Calu3 (cell line): ENCODE measurements around the gene CCDC102A. TPM values are rescaled to one million over a fixed set of nuclear protein-coding genes. Genes with fewer than 3 reads are reported as not detected.

ENCODE experiments used
- BruUV-seq: library from RNA; stranded (reverse); fragments of 400-500 nt; replicated peaks from 2 replicates; lab custom pipeline; 2021; lab: Mats Ljungman, UMichigan
- CTCF ChIA-PET: fragments of 300-600 bp; sonication (Branson Sonifier 250); formaldehyde crosslinking; loops from one replicate; lab custom pipeline; 2022; ENCODE audit warnings: antibody characterized with exemption; lab: Charles Lee
- DNase-seq: peaks from one replicate; pipeline ENCODE4 v3.0.0; 2022
- H3K27ac Mint-ChIP-seq: one replicate; pipeline ENCODE4 v1.8.0; 2022; ENCODE audit warnings: mixed read lengths; ENCODE audit not compliant: unreplicated experiment
- H3K27me3 Mint-ChIP-seq: one replicate; pipeline ENCODE4 v1.8.0; 2022; ENCODE audit warnings: mixed read lengths; ENCODE audit not compliant: unreplicated experiment
- H3K36me3 Mint-ChIP-seq: one replicate; pipeline ENCODE4 v1.8.0; 2022; ENCODE audit warnings: mild to moderate bottlenecking, moderate library complexity, mixed read lengths; ENCODE audit not compliant: insufficient read depth, unreplicated experiment
- H3K4me1 Mint-ChIP-seq: one replicate; pipeline ENCODE4 v1.8.0; 2022; ENCODE audit warnings: mild to moderate bottlenecking, low read depth, mixed read lengths; ENCODE audit not compliant: unreplicated experiment
- H3K4me3 Mint-ChIP-seq: one replicate; pipeline ENCODE4 v1.8.0; 2022; ENCODE audit warnings: mild to moderate bottlenecking, low read depth, moderate library complexity, mixed read lengths; ENCODE audit not compliant: unreplicated experiment
- H3K9me3 Mint-ChIP-seq: one replicate; pipeline ENCODE4 v1.8.0; 2022; ENCODE audit warnings: low read depth, mixed read lengths; ENCODE audit not compliant: unreplicated experiment
- CTCF ChIP-seq: fragments of 200-600 bp; IDR thresholded peaks from one replicate; pipeline ENCODE4 v1.8.0; 2022; ENCODE audit warnings: antibody characterized with exemption; ENCODE audit not compliant: unreplicated experiment
- intact Hi-C: fragments of 100-400 bp; cut with micrococcal nuclease; formaldehyde crosslinking; loops from one replicate; pipeline ENCODE4 v1.10.0; 2022; ENCODE audit not compliant: unreplicated experiment
- total RNA-seq: library from RNA; stranded (reverse); gene quantifications from 2 replicates; pipeline ENCODE4 v1.2.3, GENCODE V29; 2022

CCDC102A gene
- total RNA-seq, 1 experiment from 2014 or later = 6.8 TPM

GRCh38 chr16:57518922-57519321 is 17.4 kb downstream of the CCDC102A start:
- BruUV-seq = no TSS peak
- H3K9me3 Mint-ChIP-seq = no peaks in the 10 kb centered on the region
- H3K4me3 Mint-ChIP-seq = no peak overlapping the region
- no peak for TF ChIP-seq CTCF
- peak overlapping the region; percentile 33 for H3K27ac Mint-ChIP-seq
- no peaks in the 10 kb centered on the region for H3K36me3 Mint-ChIP-seq
- intact Hi-C loops = loop anchor here (10.0 kb wide), 1 partner anchor 434 kb away; no protein-coding TSS in a partner anchor
- no peaks in the 10 kb centered on the region for H3K4me1 Mint-ChIP-seq
- no peaks in the 10 kb centered on the region for H3K27me3 Mint-ChIP-seq
- CTCF ChIA-PET = interaction anchor here (1.2 to 1.6 kb wide), 2 partner anchors 56 to 102 kb away, joined by 4 to 10 read pairs; partner anchors contain the start of gene POLR2C
- no peak for DNase-seq

- Mint-ChIP-seq H3K4me1 (no peaks in the 10 kb centered on the region), H3K4me3 (no peak overlapping the region), H3K27me3 (no peaks in the 10 kb centered on the region), H3K36me3 (no peaks in the 10 kb centered on the region), H3K27ac (peak overlapping the region; percentile 33), H3K9me3 (no peaks in the 10 kb centered on the region)
- no peak for TF ChIP-seq CTCF
- CTCF ChIA-PET = interaction anchor here (1.6 kb wide), 1 partner anchor 56 kb away, joined by 10 read pairs; the partner anchor contains the start of gene POLR2C
- no peak for DNase-seq
- intact Hi-C loops = loop anchor here (10.0 kb wide), 1 partner anchor 434 kb away; no protein-coding TSS in a partner anchor
- BruUV-seq = no TSS peak
Observed at GRCh38 chr16:57518520-57518919, 17.9 kb downstream of the CCDC102A start.

- CTCF ChIA-PET = interaction anchor here (0.7 kb wide), 1 partner anchor 56 kb away, joined by 3 read pairs; the partner anchor contains the start of gene POLR2C
- DNase-seq = no peak
- no peaks in the 10 kb centered on the region for H3K27me3 Mint-ChIP-seq
- no peak overlapping the region for H3K4me3 Mint-ChIP-seq
- BruUV-seq = no TSS peak
- no peak for TF ChIP-seq CTCF
- no peaks in the 10 kb centered on the region for H3K36me3 Mint-ChIP-seq
- no peaks in the 10 kb centered on the region for H3K9me3 Mint-ChIP-seq
- intact Hi-C loops = loop anchor here (10.0 kb wide), 1 partner anchor 433 kb away; no protein-coding TSS in a partner anchor
- no peak overlapping the region for H3K27ac Mint-ChIP-seq
- H3K4me1 Mint-ChIP-seq = no peaks in the 10 kb centered on the region
Observed at GRCh38 chr16:57517397-57518367, 18.7 kb downstream of the CCDC102A start.

GRCh38 chr16:57516773-57517172 is 19.6 kb downstream of the CCDC102A start:
- BruUV-seq = no TSS peak
- H3K27ac Mint-ChIP-seq = no peak overlapping the region
- no peak for TF ChIP-seq CTCF
- H3K9me3 Mint-ChIP-seq = no peaks in the 10 kb centered on the region
- CTCF ChIA-PET = interaction anchor here (0.6 kb wide), 1 partner anchor 105 kb away, joined by 3 read pairs; no protein-coding TSS in a partner anchor
- no peak overlapping the region for H3K4me3 Mint-ChIP-seq
- H3K4me1 Mint-ChIP-seq = no peaks in the 10 kb centered on the region
- H3K36me3 Mint-ChIP-seq = no peaks in the 10 kb centered on the region
- H3K27me3 Mint-ChIP-seq = no peaks in the 10 kb centered on the region
- intact Hi-C loops = loop anchor here (10.0 kb wide), 1 partner anchor 432 kb away; no protein-coding TSS in a partner anchor
- no peak for DNase-seq
